Hematopoietic multipotent progenitor cell (in vitro differentiated cells): Measurements from ENCODE around the gene GGA1. TPM values are rescaled to one million over a fixed set of nuclear protein-coding genes. Genes with fewer than 3 reads are reported as not detected.
"Not testable (repeated sequence)": the region's sequence is repeated elsewhere in the genome, so short reads cannot be mapped to it uniquely, and the experiment has no call there.

Experiments used
- DNase-seq, 3 donors: peaks; one replicate each; pipeline ENCODE4 v3.0.0-alpha.2; 2011 to 2015; ENCODE audit warnings: low read depth in 2 of 3, low spot score in 2 of 3
- total RNA-seq: library from RNA; depleted of rRNA; stranded (reverse); fragments of >200 nt; gene quantifications from one replicate; pipeline ENCODE4 v1.2.3, GENCODE V29; 2012

Gene GGA1
- total RNA-seq, 1 donor = 57.6 TPM

DNA sequence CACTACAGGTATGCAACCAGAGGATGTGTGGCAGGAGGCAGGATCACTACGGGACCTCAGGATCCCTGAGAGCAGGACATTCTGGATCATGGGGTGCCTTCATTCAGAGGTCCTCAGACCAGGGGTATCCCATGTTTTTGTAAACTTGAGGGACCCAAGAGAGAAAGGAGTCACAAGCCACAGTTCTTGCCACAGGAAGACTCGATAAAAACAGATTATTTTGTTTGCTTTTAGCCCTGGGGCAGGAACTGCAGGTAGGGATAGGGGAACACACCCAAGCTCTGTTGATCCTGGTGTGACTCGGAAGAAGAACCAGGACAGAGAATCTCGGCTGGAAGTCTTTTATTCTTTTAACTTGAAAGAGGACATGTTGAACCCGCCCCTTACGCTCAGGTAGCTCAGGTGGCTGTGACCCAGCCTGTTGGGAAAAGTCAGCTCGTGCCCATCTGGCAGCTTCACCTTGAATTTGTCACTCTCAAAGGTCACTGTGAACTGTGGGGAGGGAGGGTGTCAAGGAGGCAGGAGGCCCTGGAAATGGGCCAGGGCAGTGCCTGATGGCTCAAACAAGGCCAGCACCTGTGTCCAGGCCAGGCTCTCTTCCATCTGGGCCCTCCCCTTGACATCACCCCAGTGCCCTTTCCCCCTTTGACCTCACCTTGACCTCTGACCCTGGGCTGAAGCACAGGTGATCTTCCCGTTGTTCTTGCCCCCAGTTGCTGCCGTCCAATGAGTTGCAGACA lies 38.5 kb upstream of the GGA1 start:
- no peak for DNase-seq

DNA sequence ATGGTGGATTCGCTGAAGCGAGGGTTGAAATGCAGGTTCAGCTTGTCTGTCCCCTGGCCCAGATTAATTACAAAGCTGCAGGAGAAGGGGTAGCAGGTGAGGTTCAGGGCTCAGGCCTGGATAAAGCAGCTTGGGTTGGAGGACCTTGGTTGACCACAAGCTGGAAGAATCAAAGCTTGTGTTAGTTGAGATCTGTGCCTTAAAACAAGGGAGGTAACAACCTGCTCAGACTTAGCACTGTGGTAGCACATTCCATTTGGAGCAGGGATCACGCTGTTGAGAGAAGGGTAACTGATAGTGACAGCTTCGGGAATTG lies 38.0 kb upstream of the GGA1 start:
- DNase-seq = no peak

DNA sequence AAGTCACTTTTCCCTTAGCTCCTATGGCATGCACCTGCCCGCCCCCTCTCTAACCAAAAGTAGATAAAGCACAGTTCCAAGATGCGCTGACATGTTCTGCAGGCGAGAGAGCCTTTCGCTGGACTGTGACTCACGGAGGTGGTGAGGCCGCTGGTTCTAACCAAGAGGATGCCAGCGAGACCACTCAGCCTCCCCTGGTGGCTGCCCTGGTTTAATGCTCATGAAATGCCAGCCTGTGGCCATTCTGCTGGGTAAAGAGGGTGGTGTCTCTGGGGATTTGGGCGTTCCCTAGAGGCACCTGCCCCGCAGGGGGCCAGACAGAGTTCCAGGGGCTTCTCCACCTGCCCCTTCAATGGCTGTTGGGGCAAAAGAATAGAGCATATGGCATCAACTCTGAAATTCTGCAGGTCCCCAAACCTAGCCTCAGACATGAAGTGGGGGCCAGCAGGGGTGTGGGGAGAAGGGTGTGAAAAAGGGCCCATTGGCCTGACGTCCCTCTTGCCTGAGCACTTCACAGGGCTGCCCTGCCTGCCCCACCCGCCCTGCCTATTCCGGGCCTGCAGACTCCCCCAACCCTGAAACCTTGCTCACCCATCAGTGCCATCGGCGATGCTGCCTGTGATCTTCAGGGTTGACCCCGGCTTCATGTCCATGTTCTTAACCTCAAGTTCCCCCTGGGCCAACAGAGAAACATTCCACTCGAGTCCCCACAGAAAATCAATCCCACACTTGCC lies 37.2 kb upstream of the GGA1 start:
- DNase-seq = peak in 1 of 3 donors; percentile 44

DNA sequence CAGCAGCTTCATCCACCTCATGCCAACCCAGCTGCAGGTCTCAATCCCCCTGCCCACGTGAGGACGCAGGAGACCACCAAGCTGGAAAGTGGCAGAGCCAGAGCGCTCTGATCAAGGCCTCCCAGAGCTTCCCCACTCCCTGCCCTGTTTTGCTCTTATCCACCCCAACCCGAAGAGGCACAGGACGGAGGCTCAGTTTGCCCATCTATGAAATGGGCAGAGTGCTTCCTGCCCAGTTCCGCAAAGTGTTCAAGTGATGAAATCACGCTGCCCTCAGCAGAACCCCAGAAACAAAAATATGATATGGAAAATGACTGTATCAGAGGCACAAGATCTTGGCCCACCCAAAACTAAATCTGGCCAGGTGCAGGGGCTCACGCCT lies 36.7 kb upstream of the GGA1 start:
- DNase-seq = no peak

DNA sequence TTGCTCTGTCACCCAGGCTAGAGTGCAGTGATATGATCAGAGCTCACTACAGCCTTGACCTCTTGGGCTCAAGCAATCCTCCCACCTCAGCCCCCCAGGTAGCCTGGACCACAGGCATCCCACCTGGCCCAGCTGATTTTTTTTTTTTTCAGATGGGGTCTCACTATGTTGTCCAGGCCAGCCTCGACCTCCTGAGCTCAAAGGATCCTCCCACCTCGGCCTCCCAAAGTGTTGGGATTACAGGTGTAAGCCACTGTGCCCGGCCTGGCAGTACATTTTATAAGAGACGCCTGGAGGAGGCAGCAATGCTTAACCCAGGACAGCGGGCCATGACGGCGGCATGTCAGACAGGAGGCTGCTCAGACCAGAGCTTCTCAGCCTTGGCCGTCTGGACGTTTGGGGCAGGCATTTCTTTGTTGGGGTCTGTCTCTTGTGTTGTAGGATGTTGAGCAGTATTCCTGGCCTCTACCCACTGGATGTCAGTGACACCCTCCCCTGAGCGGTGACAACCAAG lies 33.1 kb upstream of the GGA1 start:
- DNase-seq = no peak

DNA sequence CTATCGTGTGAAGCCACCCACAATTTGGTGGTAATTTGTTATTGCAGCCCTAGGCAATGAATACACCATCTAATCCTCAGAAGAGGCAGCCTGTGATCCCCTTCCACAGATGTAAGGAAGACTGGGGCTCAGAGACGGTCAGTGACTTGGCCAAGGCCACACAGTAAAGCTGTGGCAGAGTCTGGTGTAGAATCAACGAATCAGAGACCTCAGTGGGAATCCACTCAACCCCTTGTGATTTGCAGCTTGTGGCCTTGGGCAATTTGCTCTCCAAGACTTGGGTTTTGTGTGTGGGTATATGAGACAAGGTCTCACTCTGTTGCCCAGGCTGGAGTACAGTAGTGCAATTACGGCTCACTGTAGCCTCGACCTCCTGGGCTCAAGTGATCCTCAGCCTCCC lies 30.6 kb upstream of the GGA1 start:
- DNase-seq = no peak

DNA sequence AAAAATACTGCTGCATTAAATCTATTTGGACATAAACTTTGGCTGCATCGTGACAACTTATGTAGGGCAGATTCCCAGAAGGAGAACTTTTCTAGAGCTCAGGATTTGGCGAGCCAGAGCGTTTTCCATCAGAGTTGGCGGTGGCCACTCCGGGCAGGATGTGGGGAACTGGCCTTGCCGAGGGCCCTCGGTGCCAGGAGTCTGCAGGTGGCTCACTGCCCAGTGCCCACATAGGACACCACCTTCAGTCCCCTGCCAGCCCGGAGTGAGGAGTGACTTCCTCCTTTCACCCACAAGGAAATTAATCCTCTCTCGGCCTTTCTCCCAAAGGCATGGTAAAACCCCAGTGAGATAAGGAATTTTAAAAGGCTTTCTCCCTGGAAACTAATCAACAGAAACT lies 27.1 kb upstream of the GGA1 start:
- DNase-seq = no peak

DNA sequence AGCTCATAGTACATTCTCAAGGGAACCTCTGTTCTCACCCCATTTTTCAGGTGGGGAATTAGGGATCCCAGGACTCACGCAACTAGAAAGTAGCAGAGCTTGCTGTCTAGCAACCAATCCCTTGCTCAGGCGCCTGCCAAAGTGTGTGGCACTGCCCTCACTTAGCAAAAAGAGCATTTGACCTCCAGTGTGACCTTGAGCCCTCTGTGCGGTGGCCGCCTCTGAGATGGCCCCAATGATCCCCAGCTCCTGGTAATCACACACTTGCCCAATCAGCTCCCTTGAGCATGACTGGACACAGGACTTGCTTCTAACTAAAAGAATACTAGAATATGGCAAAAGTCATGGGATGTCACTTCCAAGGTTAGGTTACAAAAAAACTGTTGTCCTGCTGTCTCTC lies 26.1 kb upstream of the GGA1 start:
- no peak for DNase-seq

DNA sequence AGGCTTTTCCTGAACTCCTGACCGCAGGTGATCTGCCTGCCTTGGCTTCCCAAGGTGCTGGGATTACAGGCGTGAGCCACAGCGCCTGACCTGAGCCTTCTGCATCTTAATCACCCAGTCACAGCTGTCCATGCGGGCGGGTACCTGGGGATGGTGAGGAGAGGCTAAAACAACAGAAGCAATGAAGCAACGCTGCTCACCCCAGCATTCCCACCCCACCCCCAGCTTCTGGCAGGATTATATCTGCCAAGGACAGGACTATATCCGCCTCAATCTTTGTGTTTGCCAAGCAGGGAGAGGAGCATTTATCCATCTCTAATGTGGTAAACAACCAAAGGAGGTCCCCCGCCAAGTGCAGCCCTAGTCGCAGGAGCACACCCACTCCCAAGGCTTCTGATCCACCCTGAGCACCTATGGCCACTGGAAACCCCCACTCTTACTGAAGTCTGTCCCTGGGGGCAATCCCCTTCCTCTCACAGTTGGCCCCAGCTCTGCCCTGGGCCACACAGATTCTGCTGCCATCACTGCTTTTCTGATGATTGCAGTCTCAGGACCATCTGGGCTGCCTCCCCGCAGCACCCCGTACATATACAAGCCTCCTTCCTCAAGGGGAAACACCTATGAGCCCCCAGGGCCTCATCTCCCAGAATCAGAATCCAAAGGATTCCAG lies 20.0 kb upstream of the GGA1 start:
- DNase-seq = no peak

DNA sequence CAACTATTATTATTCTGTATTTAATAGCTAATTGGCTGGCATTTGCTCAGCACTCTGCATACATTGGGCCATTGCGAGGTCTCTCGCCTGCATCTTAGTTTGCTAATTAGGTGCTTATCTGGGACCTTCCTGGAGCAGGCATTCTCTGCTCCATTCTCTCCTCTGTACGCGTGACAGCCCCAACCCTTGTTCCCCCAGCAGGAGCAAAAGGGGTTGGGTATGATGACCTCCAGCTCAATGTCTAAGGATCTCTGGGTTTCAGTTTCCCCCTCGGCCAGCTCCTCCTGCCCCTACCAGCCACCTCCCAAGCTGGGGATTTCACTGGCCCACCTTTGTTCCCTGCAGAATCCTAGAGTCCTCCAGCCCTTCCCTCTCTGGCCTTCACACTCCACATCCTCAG lies 19.0 kb upstream of the GGA1 start:
- no peak for DNase-seq

DNA sequence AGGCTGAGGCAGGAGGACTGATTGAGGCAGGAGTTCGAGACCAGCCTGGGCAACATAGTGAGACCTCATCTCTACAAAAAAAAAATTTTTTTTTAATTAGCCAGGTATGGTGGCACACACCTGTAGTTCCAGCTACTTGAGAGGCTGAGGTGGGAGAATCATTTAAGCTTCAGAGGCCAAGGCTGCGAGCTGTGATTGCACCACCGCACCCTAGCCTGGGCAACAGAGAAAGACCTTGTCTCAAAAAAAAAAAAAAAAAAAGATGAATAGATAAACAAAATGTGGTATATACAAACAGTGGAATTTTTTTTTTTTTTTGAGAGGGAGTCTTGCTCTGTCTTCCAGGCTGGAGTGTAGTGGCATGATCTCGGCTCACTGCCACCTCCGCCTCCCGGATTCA lies 17.6 kb upstream of the GGA1 start:
- not testable (repeated sequence) for DNase-seq

DNA sequence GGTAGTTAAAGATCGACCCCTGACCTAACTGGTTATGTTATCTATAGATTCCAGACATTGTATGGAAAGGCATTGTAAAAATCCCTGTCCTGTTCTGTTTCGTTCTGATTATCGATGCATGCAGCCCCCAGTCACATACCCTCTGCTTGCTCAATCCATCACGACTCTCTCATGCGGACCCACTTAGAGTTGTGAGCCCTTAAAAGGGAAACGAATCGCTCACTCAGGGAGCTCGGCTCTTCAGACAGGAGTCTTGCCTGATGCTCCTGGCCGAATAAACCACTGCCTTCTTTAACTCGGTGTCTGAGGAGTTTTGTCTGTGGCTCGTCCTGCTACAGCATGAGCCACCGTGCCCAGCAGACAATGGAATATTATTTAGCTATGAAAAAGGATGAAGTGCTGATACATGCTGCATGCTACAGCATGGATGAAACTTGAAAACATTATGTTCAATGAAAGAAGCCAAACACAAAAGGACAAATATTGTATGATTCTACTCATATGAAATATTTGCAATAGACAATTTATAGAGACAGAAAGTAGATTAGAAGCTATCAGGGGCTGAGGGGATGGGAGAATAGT lies 16.7 kb upstream of the GGA1 start:
- DNase-seq = no peak

DNA sequence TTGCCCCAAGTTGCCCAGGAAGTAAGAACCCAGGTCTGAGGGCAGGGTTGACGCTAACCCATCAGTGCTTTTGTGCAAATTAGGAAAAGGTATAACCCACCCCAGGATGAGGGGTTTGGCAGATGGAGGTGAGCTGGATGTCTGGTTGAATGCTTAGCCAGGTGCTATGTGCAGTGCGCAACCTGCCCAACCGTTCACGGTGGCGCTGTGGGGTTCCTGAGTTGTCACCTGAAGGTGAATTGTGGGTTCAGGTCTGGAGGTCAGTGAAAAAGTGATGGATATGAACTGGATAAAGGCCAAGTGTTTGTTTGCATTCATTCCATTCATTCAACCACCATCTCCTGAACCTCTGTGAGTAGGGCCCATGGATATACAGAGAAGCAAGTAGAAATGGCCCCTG lies 14.4 kb upstream of the GGA1 start:
- no peak for DNase-seq

DNA sequence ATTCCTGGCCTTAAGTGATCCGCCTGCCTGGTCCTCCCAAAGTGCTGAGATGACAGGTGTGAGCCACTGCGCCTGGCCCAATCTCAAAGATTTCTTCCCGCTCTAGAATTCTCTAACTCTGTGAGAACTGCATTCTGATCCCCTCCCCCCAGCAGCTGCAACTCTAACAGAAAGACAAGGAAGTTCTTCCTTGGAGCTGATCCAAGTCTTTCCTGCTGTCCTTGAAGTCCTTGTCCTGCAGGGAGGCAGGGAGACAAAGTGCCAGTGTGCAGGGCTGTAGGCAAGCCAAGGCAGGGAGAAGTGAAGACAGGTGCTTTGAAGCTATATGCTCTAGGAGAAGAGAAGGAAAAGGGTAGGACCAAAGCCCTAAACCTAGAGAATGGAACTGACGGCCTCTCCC lies 9.5 kb upstream of the GGA1 start:
- no peak for DNase-seq

DNA sequence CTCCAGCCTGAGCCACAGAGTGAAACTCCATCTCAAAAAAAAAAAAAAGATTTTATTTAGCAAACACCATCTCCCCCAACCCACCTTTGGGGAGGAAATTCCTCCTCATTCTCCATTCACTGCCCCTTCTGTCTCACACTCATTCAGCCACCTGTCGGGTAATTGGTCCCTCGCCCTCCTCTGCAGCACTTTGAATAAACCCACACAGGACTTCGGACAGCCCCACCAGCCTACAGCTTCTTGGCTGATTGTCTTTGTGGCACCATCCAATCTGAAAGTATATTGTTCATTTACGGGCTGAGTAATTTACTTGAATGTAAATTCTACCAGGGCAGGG lies 7.5 kb upstream of the GGA1 start:
- DNase-seq = no peak

DNA sequence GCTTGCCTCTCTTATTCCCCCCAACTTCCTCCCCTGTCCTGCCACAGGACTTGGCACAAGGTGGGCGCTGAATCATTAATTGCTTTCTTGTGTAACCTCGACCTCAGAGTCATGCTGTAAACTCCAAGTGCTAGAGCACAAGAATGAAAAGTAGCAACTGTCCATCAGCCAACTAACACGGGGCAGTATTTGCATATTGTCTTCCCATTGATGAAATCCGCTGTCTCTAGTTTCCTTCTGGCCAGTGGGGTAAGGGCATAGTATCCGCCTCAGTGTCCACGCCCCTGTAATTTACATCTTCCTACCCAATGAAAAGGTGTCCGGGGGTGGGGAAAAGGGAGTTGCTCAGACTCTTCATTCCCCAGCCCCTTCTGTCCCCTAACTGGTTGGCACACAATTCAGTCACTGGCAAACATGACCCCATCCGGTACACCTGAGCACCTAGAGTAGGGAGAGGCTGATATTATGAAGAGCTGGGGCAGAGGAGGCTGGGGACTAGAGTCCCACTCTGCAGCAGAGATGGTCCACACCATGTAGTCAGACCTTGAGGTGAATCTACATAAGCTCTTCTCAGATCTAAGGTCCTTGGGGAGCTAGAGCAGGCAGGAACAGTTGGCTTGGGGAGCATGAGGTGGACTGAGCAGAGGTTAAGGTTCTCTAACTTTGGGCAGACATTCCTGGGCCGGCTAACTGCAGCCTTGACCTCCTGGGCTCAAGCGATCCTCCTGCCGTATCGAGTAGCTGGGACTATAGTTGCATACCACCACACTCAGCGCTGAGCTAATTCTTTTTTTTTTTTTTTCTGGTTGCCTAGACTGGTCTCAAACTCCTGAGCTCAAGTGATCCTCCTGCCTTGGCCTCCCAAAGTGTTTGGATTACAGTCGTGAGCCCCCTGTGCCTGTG lies 6.8 kb upstream of the GGA1 start:
- peak in 1 of 3 donors; percentile 23 for DNase-seq

DNA sequence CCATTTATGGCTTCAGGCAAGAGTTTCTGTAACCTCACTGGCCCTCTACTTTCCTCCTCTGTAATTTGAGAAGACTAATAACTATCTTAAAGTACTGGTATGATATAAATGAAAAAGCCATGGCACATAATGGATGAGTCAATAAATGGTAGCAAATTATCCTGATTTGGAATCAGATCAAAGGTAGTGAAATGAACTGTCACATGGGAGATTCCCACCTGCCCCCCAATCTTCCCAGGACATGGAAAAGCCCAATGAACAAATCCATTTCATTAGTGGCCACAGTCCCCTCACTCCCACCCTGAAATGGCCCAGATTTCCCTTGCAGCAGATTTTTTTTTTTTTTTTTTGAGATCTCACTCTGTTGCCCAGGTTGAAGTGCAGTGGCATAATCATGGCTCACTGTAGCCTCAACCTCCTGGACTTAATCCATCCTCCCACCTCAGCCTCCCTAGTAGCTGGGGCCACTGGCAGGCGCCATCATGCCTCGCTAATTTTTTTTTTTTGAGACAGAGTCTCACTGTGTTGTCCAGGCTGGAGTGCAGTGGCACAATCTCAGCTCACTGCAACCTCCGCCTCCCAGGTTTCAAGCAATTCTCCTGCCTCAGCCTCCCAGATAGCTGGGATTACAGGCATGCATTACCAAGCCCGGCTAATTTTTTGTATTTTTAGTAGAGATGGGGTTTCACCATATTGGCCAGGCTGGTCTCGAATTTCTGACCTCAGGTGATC lies 5.9 kb upstream of the GGA1 start:
- DNase-seq = not testable (repeated sequence)

DNA sequence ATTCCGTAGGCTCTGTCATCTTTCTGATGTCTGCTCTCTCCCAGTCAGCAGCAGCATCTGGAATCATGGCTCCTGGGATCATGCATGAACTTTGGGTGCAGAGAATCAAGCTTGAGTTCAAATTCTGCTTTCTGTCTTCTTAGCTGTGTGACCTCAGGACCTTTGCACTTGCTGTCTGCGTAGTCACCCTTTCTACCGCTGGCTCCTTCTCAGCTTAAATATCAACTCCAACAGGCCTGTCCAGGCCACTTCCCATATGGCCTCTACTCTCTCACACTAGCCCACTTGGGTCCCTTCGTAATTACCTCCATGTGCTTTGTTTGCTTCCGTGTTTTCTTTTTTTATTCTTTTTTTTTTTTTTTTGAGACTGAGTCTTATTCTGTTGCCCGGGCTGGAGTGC lies 4.6 kb upstream of the GGA1 start:
- no peak for DNase-seq

DNA sequence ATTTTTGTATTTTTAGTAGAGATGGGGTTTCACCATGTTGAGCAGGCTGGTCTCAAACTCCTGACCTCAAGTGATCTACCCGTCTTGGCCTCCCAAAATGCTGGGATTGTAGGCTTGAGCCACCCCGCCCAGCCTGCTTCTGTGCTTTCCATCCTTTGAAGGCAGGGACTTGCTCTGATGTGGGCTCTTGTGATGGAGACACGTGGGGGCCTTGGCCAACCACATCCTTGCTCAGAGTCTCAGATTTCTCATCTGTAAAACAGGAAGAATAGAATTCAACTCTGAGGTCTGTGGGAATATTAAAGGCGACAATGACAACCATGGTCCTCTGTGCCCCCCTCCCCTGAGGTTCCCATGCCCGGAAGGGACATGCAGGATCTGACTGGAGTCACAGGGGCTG lies 3.8 kb upstream of the GGA1 start:
- DNase-seq = peak in 2 of 3 donors; percentile 22 to 46
